Endothelial cell (in vitro differentiated cells): Measurements from ENCODE around the gene SSR4. TPM values are rescaled to one million over a fixed set of nuclear protein-coding genes. Genes with fewer than 3 reads are reported as not detected.

Source experiments
- DNase-seq: peaks from one replicate; pipeline ENCODE4 v3.0.0; 2021; ENCODE audit warnings: low spot score
- H3K27ac Mint-ChIP-seq: one replicate; pipeline ENCODE4 v1.8.0; 2021; ENCODE audit warnings: mixed read lengths, inconsistent platforms; ENCODE audit not compliant: unreplicated experiment
- H3K27me3 Mint-ChIP-seq: one replicate; pipeline ENCODE4 v1.8.0; 2021; ENCODE audit warnings: mild to moderate bottlenecking, moderate library complexity, mixed read lengths, inconsistent platforms; ENCODE audit not compliant: unreplicated experiment
- H3K36me3 Mint-ChIP-seq: one replicate; pipeline ENCODE4 v1.8.0; 2021; ENCODE audit warnings: mild to moderate bottlenecking, low read depth, mixed read lengths, inconsistent platforms; ENCODE audit not compliant: unreplicated experiment
- H3K4me1 Mint-ChIP-seq: one replicate; pipeline ENCODE4 v1.8.0; 2021; ENCODE audit warnings: mild to moderate bottlenecking, mixed read lengths, inconsistent platforms; ENCODE audit not compliant: unreplicated experiment
- H3K4me3 Mint-ChIP-seq: one replicate; pipeline ENCODE4 v1.8.0; 2021; ENCODE audit warnings: mild to moderate bottlenecking, mixed read lengths, inconsistent platforms; ENCODE audit not compliant: unreplicated experiment
- H3K9me3 Mint-ChIP-seq: one replicate; pipeline ENCODE4 v1.8.0; 2021; ENCODE audit warnings: mixed read lengths, inconsistent platforms; ENCODE audit not compliant: unreplicated experiment
- CTCF ChIP-seq: fragments of 200-600 bp; sonication (generic); IDR thresholded peaks from one replicate; pipeline ENCODE4 v1.5.0; 2021; ENCODE audit warnings: antibody characterized with exemption; ENCODE audit not compliant: unreplicated experiment
- total RNA-seq: library from RNA; stranded (reverse); fragmentation: NEBNext Ultra II Directional; extraction: Animal tissue kit (Norgen Biotek cat#: 25700); gene quantifications from one replicate; pipeline ENCODE4 v1.2.1, GENCODE V29; 2021; ENCODE audit not compliant: unreplicated experiment

The SSR4 gene
- total RNA-seq, 1 donor from 2014 or later, result 243 TPM

- Mint-ChIP-seq H3K27ac (no peak overlapping the region), H3K27me3 (peaks cover 4% of the 10 kb centered on the region), H3K36me3 (no peaks in the 10 kb centered on the region), H3K9me3 (no peaks in the 10 kb centered on the region), H3K4me3 (no peak overlapping the region), H3K4me1 (no peaks in the 10 kb centered on the region)
- no peak for DNase-seq
- no peak for TF ChIP-seq CTCF
These were observed 8.1 kb downstream of the SSR4 start for GRCh38 chrX:153802513-153803045.

- H3K27me3 Mint-ChIP-seq, result peaks cover 2% of the 10 kb centered on the region
- H3K27ac Mint-ChIP-seq, result no peak overlapping the region
- no peaks in the 10 kb centered on the region for H3K9me3 Mint-ChIP-seq
- H3K4me3 Mint-ChIP-seq, result no peak overlapping the region
- no peaks in the 10 kb centered on the region for H3K4me1 Mint-ChIP-seq
- TF ChIP-seq CTCF, result no peak
- H3K36me3 Mint-ChIP-seq, result no peaks in the 10 kb centered on the region
- no peak for DNase-seq
These were observed 9.0 kb downstream of the SSR4 start for GRCh38 chrX:153803211-153804099.

- no peak for TF ChIP-seq CTCF
- H3K27ac Mint-ChIP-seq, result no peak overlapping the region
- peaks cover 2% of the 10 kb centered on the region for H3K27me3 Mint-ChIP-seq
- H3K4me3 Mint-ChIP-seq, result no peak overlapping the region
- H3K9me3 Mint-ChIP-seq, result no peaks in the 10 kb centered on the region
- no peak for DNase-seq
- no peaks in the 10 kb centered on the region for H3K36me3 Mint-ChIP-seq
- no peaks in the 10 kb centered on the region for H3K4me1 Mint-ChIP-seq
These were observed 9.7 kb downstream of the SSR4 start for GRCh38 chrX:153804100-153804595.

GRCh38 chrX:153804621-153805020 is 10.2 kb downstream of the SSR4 start:
- no peak for DNase-seq
- H3K9me3 Mint-ChIP-seq, result no peaks in the 10 kb centered on the region
- TF ChIP-seq CTCF, result no peak
- H3K27ac Mint-ChIP-seq, result no peak overlapping the region
- H3K4me1 Mint-ChIP-seq, result no peaks in the 10 kb centered on the region
- no peak overlapping the region for H3K4me3 Mint-ChIP-seq
- H3K36me3 Mint-ChIP-seq, result no peaks in the 10 kb centered on the region
- H3K27me3 Mint-ChIP-seq, result peaks cover 2% of the 10 kb centered on the region

GRCh38 chrX:153805436-153805835 is 11.0 kb downstream of the SSR4 start:
- H3K27me3 Mint-ChIP-seq, result peaks cover 2% of the 10 kb centered on the region
- DNase-seq, result no peak
- no peak overlapping the region for H3K4me3 Mint-ChIP-seq
- H3K36me3 Mint-ChIP-seq, result no peaks in the 10 kb centered on the region
- no peaks in the 10 kb centered on the region for H3K9me3 Mint-ChIP-seq
- H3K27ac Mint-ChIP-seq, result no peak overlapping the region
- no peaks in the 10 kb centered on the region for H3K4me1 Mint-ChIP-seq
- no peak for TF ChIP-seq CTCF
